Neural progenitor cell (in vitro differentiated cells): ENCODE data around the gene ETFB. TPM values are rescaled to one million over a fixed set of nuclear protein-coding genes. Genes with fewer than 3 reads are reported as not detected.
A peak's percentile ranks its signal among the peaks of the same experiment; 100 is the strongest.

Experiments used
- DNase-seq: peaks from one replicate; pipeline ENCODE4 v3.0.0-alpha.2; 2016; ENCODE audit warnings: low spot score
- H2AFZ ChIP-seq: fragments of 200-600 bp; sonication (generic); replicated peaks from 2 replicates; pipeline ENCODE4 v1.6.1; 2016; ENCODE audit warnings: antibody characterized with exemption
- H3F3A ChIP-seq: fragments of 200-600 bp; sonication (generic); 2 replicates; pipeline ENCODE4 v1.6.1; 2016; ENCODE audit warnings: antibody characterized with exemption, low read depth
- H3K27ac ChIP-seq: fragments of 200-600 bp; sonication (generic); 2 replicates; pipeline ENCODE4 v1.5.1; 2016; ENCODE audit warnings: mild to moderate bottlenecking
- H3K27me3 ChIP-seq: fragments of 200-600 bp; sonication (generic); 2 replicates; pipeline ENCODE4 v1.6.1; 2016; ENCODE audit warnings: mild to moderate bottlenecking, moderate library complexity
- H3K36me3 ChIP-seq: fragments of 200-600 bp; sonication (generic); 2 replicates; pipeline ENCODE4 v1.5.1; 2016
- H3K4me1 ChIP-seq: fragments of 200-600 bp; sonication (generic); 2 replicates; pipeline ENCODE4 v1.6.1; 2016; ENCODE audit warnings: mixed run types
- H3K4me2 ChIP-seq: fragments of 200-600 bp; sonication (generic); 2 replicates; pipeline ENCODE4 v1.6.1; 2016
- H3K4me3 ChIP-seq: fragments of 200-600 bp; sonication (generic); 2 replicates; pipeline ENCODE4 v1.5.1; 2016
- H3K79me2 ChIP-seq: fragments of 200-600 bp; sonication (generic); 2 replicates; pipeline ENCODE4 v1.6.1; 2016; ENCODE audit warnings: low read depth
- H3K9ac ChIP-seq: fragments of 200-600 bp; sonication (generic); 2 replicates; pipeline ENCODE4 v1.6.1; 2016
- H3K9me3 ChIP-seq: fragments of 200-600 bp; sonication (generic); 2 replicates; pipeline ENCODE4 v1.5.1; 2016; ENCODE audit warnings: low read depth
- H4K20me1 ChIP-seq: fragments of 200-600 bp; sonication (generic); 2 replicates; pipeline ENCODE4 v1.6.1; 2016; ENCODE audit warnings: low read depth
- H3K27ac Mint-ChIP-seq: 3 replicates; pipeline ENCODE4 v1.8.0; 2021; ENCODE audit warnings: mixed read lengths
- H3K27me3 Mint-ChIP-seq: 2 replicates; pipeline ENCODE4 v1.8.0; 2022; ENCODE audit warnings: low read depth, mild to moderate bottlenecking, inconsistent platforms, moderate library complexity, mixed read lengths; ENCODE audit not compliant: insufficient read depth
- H3K36me3 Mint-ChIP-seq: 3 replicates; pipeline ENCODE4 v1.8.0; 2021; ENCODE audit warnings: mixed read lengths
- H3K4me1 Mint-ChIP-seq: 3 replicates; pipeline ENCODE4 v1.8.0; 2021; ENCODE audit warnings: mixed read lengths
- H3K4me3 Mint-ChIP-seq: 3 replicates; pipeline ENCODE4 v1.8.0; 2021; ENCODE audit warnings: mild to moderate bottlenecking, moderate library complexity, mixed read lengths
- H3K9me3 Mint-ChIP-seq: 3 replicates; pipeline ENCODE4 v1.8.0; 2020; ENCODE audit warnings: mixed read lengths
- CTCF ChIP-seq: fragments of 200-600 bp; sonication (generic); IDR thresholded peaks from 2 replicates; pipeline ENCODE4 v1.5.1; 2017; ENCODE audit warnings: antibody characterized with exemption, mild to moderate bottlenecking
- EZH2 ChIP-seq: fragments of 200-600 bp; sonication (generic); IDR thresholded peaks from 2 replicates; pipeline ENCODE4 v1.6.1; 2017; ENCODE audit warnings: antibody characterized with exemption, mild to moderate bottlenecking, moderate library complexity
- EZH2phosphoT487 ChIP-seq: fragments of 200-600 bp; sonication (generic); IDR thresholded peaks from 2 replicates; pipeline ENCODE4 v1.6.1; 2017; ENCODE audit warnings: antibody characterized with exemption
- total RNA-seq: library from RNA; depleted of rRNA; stranded (reverse); fragments of >200 nt; gene quantifications from 2 replicates; pipeline ENCODE4 v1.2.3, GENCODE V29; 2015; ENCODE audit warnings: low replicate concordance

ETFB gene
- total RNA-seq, 1 donor from 2014 or later: 27.0 TPM

GRCh38 chr19:51339313-51339686, 26.9 kb downstream of the ETFB start:
- no peak overlapping the region for H3K9ac ChIP-seq
- H2AFZ ChIP-seq: peak overlapping the region; percentile 92
- peak; percentile 85 for DNase-seq
- H3K9me3 ChIP-seq: no peaks in the 10 kb centered on the region
- peaks cover 24% of the 10 kb centered on the region for H3K27me3 ChIP-seq
- H4K20me1 ChIP-seq: no peaks in the 10 kb centered on the region
- H3K4me3 Mint-ChIP-seq: peak overlapping the region; percentile 93
- peaks cover 6% of the 10 kb centered on the region for H3F3A ChIP-seq
- TF ChIP-seq EZH2phosphoT487: no peak
- H3K27me3 Mint-ChIP-seq: peaks cover 3% of the 10 kb centered on the region
- no peaks in the 10 kb centered on the region for H3K79me2 ChIP-seq
- no peaks in the 10 kb centered on the region for H3K36me3 Mint-ChIP-seq
- peaks cover 4% of the 10 kb centered on the region for H3K4me1 ChIP-seq
- no peaks in the 10 kb centered on the region for H3K9me3 Mint-ChIP-seq
- peak overlapping the region; percentile 85 for H3K4me3 ChIP-seq
- H3K36me3 ChIP-seq: no peaks in the 10 kb centered on the region
- H3K27ac Mint-ChIP-seq: peak overlapping the region; percentile 17
- H3K27ac ChIP-seq: no peak overlapping the region
- H3K4me2 ChIP-seq: peak overlapping the region; percentile 74
- peaks cover 8% of the 10 kb centered on the region for H3K4me1 Mint-ChIP-seq

- Histone ChIP-seq H3K4me1 (peaks cover 4% of the 10 kb centered on the region), H3K79me2 (no peaks in the 10 kb centered on the region), H3K27ac (no peak overlapping the region), H3K9ac (no peak overlapping the region), H3K4me3 (peak overlapping the region; percentile 85), H4K20me1 (no peaks in the 10 kb centered on the region), H3F3A (peaks cover 6% of the 10 kb centered on the region), H3K4me2 (peak overlapping the region; percentile 74), H2AFZ (peak overlapping the region; percentile 92), H3K9me3 (no peaks in the 10 kb centered on the region), H3K27me3 (peaks cover 24% of the 10 kb centered on the region), H3K36me3 (no peaks in the 10 kb centered on the region)
- H3K27me3 Mint-ChIP-seq: peaks cover 3% of the 10 kb centered on the region
- H3K4me3 Mint-ChIP-seq: peak overlapping the region; percentile 93
- TF ChIP-seq EZH2phosphoT487 (no peak), CTCF (peak; percentile 92)
- DNase-seq: peak; percentile 94
- peaks cover 8% of the 10 kb centered on the region for H3K4me1 Mint-ChIP-seq
- no peaks in the 10 kb centered on the region for H3K36me3 Mint-ChIP-seq
- H3K9me3 Mint-ChIP-seq: no peaks in the 10 kb centered on the region
- H3K27ac Mint-ChIP-seq: peak overlapping the region; percentile 17
Observed at GRCh38 chr19:51338563-51339312, 27.4 kb downstream of the ETFB start.

- Mint-ChIP-seq H3K4me1 (peaks cover 8% of the 10 kb centered on the region), H3K27ac (no peak overlapping the region), H3K9me3 (no peaks in the 10 kb centered on the region), H3K27me3 (peaks cover 3% of the 10 kb centered on the region), H3K4me3 (peak overlapping the region; percentile 93), H3K36me3 (no peaks in the 10 kb centered on the region)
- Histone ChIP-seq H2AFZ (no peak overlapping the region), H3K4me1 (peaks cover 4% of the 10 kb centered on the region), H3K9me3 (no peaks in the 10 kb centered on the region), H3F3A (peaks cover 6% of the 10 kb centered on the region), H3K27me3 (peaks cover 24% of the 10 kb centered on the region), H3K9ac (no peak overlapping the region), H3K79me2 (no peaks in the 10 kb centered on the region), H3K36me3 (no peaks in the 10 kb centered on the region), H4K20me1 (no peaks in the 10 kb centered on the region), H3K4me3 (peak overlapping the region; percentile 85), H3K27ac (no peak overlapping the region), H3K4me2 (peak overlapping the region; percentile 74)
- TF ChIP-seq CTCF (no peak), EZH2phosphoT487 (no peak), EZH2 (no peak)
- no peak for DNase-seq
Observed at GRCh38 chr19:51337861-51338562, 28.2 kb downstream of the ETFB start.
